ENCODE measurements around the gene SAP25. TPM values are rescaled to one million over a fixed set of nuclear protein-coding genes. Genes with fewer than 3 reads are reported as not detected.

Gene SAP25
- total and polyA plus RNA-seq, 2 of the 4 experiments (the other 2 are of a cell fraction): 1.8 TPM; not detected in 1

- peaks cover 6% of the 10 kb centered on the region for H3K4me1 ChIP-seq (ENCODE audit: control insufficient read depth, insufficient read depth, low read length)
- no peak for TF ChIP-seq CEBPB (IDR thresholded peaks at IDR 0.05; ENCODE audit: low read depth, low read length)
- no peak for TF ChIP-seq MAZ (IDR thresholded peaks at IDR 0.05; ENCODE audit: borderline replicate concordance, low read depth, low read length)
- no peak overlapping the region for H2AK9ac ChIP-seq (replicated peaks; ENCODE audit: low read depth, low read length, poor library complexity)
- WGBS, 2 experiments (ENCODE audit: extremely low coverage in 2 of 2, insufficient read length in 1 of 2): 100% methylated on average over 2 of the region's 6 CpGs; no CpG with 5 or more reads in 1 of the 2 experiments
- intact Hi-C loops (cut with micrococcal nuclease): loop anchor here (5.0 kb wide), 1 partner anchor 238 kb away; the partner anchor contains the start of gene SLC12A9
- no peaks in the 10 kb centered on the region; the same call in 1 of the 2 replicates for H3K36me3 ChIP-seq (ENCODE audit: control insufficient read depth, insufficient read depth, low read length)
- H2BK5ac ChIP-seq (ENCODE audit: low read depth, low read length, poor library complexity, severe bottlenecking): no peak overlapping the region
- no TSS peak for BruUV-seq (replicated peaks)
- H3K56ac ChIP-seq (ENCODE audit: extremely low read depth, insufficient read depth, low read length): no peak overlapping the region
- no peak overlapping the region for H3K23ac ChIP-seq (ENCODE audit: low read depth, low read length)
- no peak overlapping the region for H3K4ac ChIP-seq (ENCODE audit: low read depth, low read length)
- H2AK5ac ChIP-seq (ENCODE audit: low read depth, low read length): no peak overlapping the region
- H3K9me1 ChIP-seq (ENCODE audit: insufficient read depth, low read length): peaks cover 3% of the 10 kb centered on the region; the same call in 1 of the 2 replicates
- H3K4me2 ChIP-seq (ENCODE audit: low read depth, low read length): no peak overlapping the region
- H2BK20ac ChIP-seq (ENCODE audit: low read depth, low read length): no peak overlapping the region
- dilution Hi-C loops (cut with HindIII; ENCODE audit: low sequenced_read_pairs, unreplicated experiment): no loop called here
- H3K18ac ChIP-seq (ENCODE audit: low read depth, low read length): no peak overlapping the region
- no peak overlapping the region for H3K4me3 ChIP-seq (ENCODE audit: insufficient read depth, low read depth, low read length)
- H2BK15ac ChIP-seq (ENCODE audit: low read depth, low read length): no peak overlapping the region
- ChIA-PET POLR2A (ENCODE audit: unreplicated experiment) (no interaction called here), CTCF (interaction anchor here (0.6 kb wide), 2 partner anchors 54 to 175 kb away, joined by 3 to 5 read pairs; no protein-coding TSS in a partner anchor)
- ATAC-seq (ENCODE audit: low read depth) (no peak), DNase-seq (no peak)
- in situ Hi-C loops (cut with MboI; ENCODE audit: low sequenced_read_pairs): no loop called here
- H4K5ac ChIP-seq (ENCODE audit: low read depth, low read length): no peak overlapping the region
- no peaks in the 10 kb centered on the region for H4K20me1 ChIP-seq (ENCODE audit: insufficient read depth, low read length)
- no peak overlapping the region for H3K9ac ChIP-seq (ENCODE audit: low read depth, low read length)
- no peaks in the 10 kb centered on the region for H3K27me3 ChIP-seq (ENCODE audit: control insufficient read depth, insufficient read depth, low read length)
- H3K27ac ChIP-seq (ENCODE audit: insufficient read depth, low read length): no peak overlapping the region
- no peaks in the 10 kb centered on the region for H3K9me3 ChIP-seq (ENCODE audit: control insufficient read depth, insufficient read depth, low read length)
- H3K79me1 ChIP-seq (ENCODE audit: low read depth in 1 of 2, low read length in 2 of 2): peaks cover 0 to 19% of the 10 kb centered on the region in 2 experiments; a peak in 3 of 4 replicates
- H2BK120ac ChIP-seq (ENCODE audit: low read depth, low read length): no peak overlapping the region
- no peak overlapping the region for H4K8ac ChIP-seq (ENCODE audit: low read depth in 2 of 2, low read length in 2 of 2)
- no peak overlapping the region for H2AFZ ChIP-seq (replicated peaks; ENCODE audit: low read length, poor library complexity)
- no peak overlapping the region for H3K14ac ChIP-seq (replicated peaks; ENCODE audit: low read depth, low read length)
- H4K91ac ChIP-seq (ENCODE audit: insufficient read depth, low read depth, low read length): no peak overlapping the region
Observed at GRCh38 chr7:100614308-100614861, 40.7 kb upstream of the SAP25 start.
